B cell (primary cell): ENCODE measurements around the gene TSTD1. TPM values are rescaled to one million over a fixed set of nuclear protein-coding genes. Genes with fewer than 3 reads are reported as not detected.

Source experiments
- ATAC-seq: fragments of 200-7000 bp; cut with Tn5 transposase; one replicate; pipeline ENCODE4 v1.10.0; 2021; ENCODE audit warnings: low read depth, mild to moderate bottlenecking, moderate number of reproducible peaks, moderate library complexity
- CTCF ChIA-PET: fragments of 350-600 bp; sonication (Branson Sonifier 250); formaldehyde crosslinking; loops from one replicate; lab custom pipeline; 2021; ENCODE audit warnings: antibody characterized with exemption, inconsistent platforms; lab: Charles Lee
- POLR2A ChIA-PET: fragments of 350-600 bp; sonication (Branson Sonifier 250); formaldehyde crosslinking; loops from one replicate; lab custom pipeline; 2021; ENCODE audit warnings: antibody characterized with exemption; lab: Charles Lee
- DNase-seq: peaks from one replicate; pipeline ENCODE4 v3.0.0; 2013
- H2AFZ ChIP-seq: 2 replicates; pipeline ENCODE4 v1.6.1; 2012; ENCODE audit warnings: mild to moderate bottlenecking, low read depth, low read length; ENCODE audit not compliant: insufficient read depth, poor library complexity, severe bottlenecking
- H3K27ac ChIP-seq, 2 donors: 1 replicate in 1 of 2; 2 replicates in 1 of 2; pipeline ENCODE4 v1.5.1; 2012 to 2013; ENCODE audit warnings: low read length in 2 of 2, mild to moderate bottlenecking in 2 of 2, moderate library complexity in 1 of 2
- H3K27me3 ChIP-seq, 4 experiments: fragments of 200-600 bp in 1 of 4; sonication (generic) in 1 of 4; replicated peaks in 1 of 4; 1 replicate in 2 of 4; 2 replicates in 2 of 4; pipeline versions ENCODE4 v1.6.1 to v1.7.0; 2013 to 2016; ENCODE audit warnings: low read length in 3 of 4, mild to moderate bottlenecking in 2 of 4, mixed read lengths in 1 of 4, moderate library complexity in 1 of 4; ENCODE audit not compliant: insufficient read depth in 4 of 4, control insufficient read depth in 3 of 4; ENCODE audit errors: control extremely low read depth in 1 of 4
- H3K36me3 ChIP-seq, 2 experiments: replicated peaks in 1 of 2; 1 replicate in 1 of 2; 2 replicates in 1 of 2; pipeline versions ENCODE4 v1.6.1 to v1.7.1; 2013; ENCODE audit warnings: low read length in 1 of 2; ENCODE audit not compliant: insufficient read depth in 2 of 2, control insufficient read depth in 1 of 2; ENCODE audit errors: control extremely low read depth in 1 of 2, extremely low read depth in 1 of 2
- H3K4me1 ChIP-seq, 2 donors: fragments of 200-600 bp in 1 of 2; sonication (generic) in 1 of 2; 1 replicate in 1 of 2; 2 replicates in 1 of 2; pipeline versions ENCODE4 v1.5.1 to v1.6.1; 2013 to 2017; ENCODE audit warnings: low read length in 2 of 2; ENCODE audit not compliant: control insufficient read depth in 2 of 2, insufficient read depth in 2 of 2
- H3K4me2 ChIP-seq: replicated peaks from 2 replicates; pipeline ENCODE3; 2012; ENCODE audit warnings: mild to moderate bottlenecking, low read depth, low read length; ENCODE audit not compliant: poor library complexity, severe bottlenecking
- H3K4me3 ChIP-seq, 5 experiments: fragments of 200-600 bp in 1 of 5; sonication (generic) in 1 of 5; 1 replicate in 3 of 5; 2 replicates in 2 of 5; pipeline versions ENCODE4 v1.5.1 to v1.7.0; 2011 to 2016; ENCODE audit warnings: low read length in 4 of 5, mild to moderate bottlenecking in 4 of 5, low read depth in 2 of 5, control low read depth in 1 of 5, moderate library complexity in 1 of 5; ENCODE audit not compliant: insufficient read depth in 1 of 5; ENCODE audit errors: control extremely low read depth in 1 of 5, extremely low read depth in 1 of 5
- H3K79me2 ChIP-seq: fragments of 200-600 bp; sonication (generic); one replicate; pipeline ENCODE4 v1.6.0; 2016; ENCODE audit warnings: low read length; ENCODE audit not compliant: control insufficient read depth, insufficient read depth
- H3K9ac ChIP-seq: fragments of 200-600 bp; sonication (generic); 2 replicates; pipeline ENCODE4 v1.6.1; 2017; ENCODE audit warnings: mild to moderate bottlenecking, low read length, moderate library complexity
- H3K9me3 ChIP-seq, 3 donors: one replicate each; pipeline versions ENCODE4 v1.6.1 to v1.7.1; 2013; ENCODE audit warnings: low read length in 2 of 3; ENCODE audit not compliant: control insufficient read depth in 2 of 3, insufficient read depth in 1 of 3; ENCODE audit errors: control extremely low read depth in 1 of 3
- H4K20me1 ChIP-seq: 2 replicates; pipeline ENCODE4 v1.6.0; 2012; ENCODE audit warnings: mild to moderate bottlenecking, low read length; ENCODE audit not compliant: insufficient read depth, control insufficient read depth, poor library complexity, severe bottlenecking
- H3K27ac Mint-ChIP-seq: one replicate; pipeline ENCODE4 v1.8.0; 2021; ENCODE audit warnings: mixed read lengths
- H3K27me3 Mint-ChIP-seq: one replicate; pipeline ENCODE4 v1.8.0; 2021; ENCODE audit warnings: mixed read lengths
- H3K4me1 Mint-ChIP-seq: one replicate; pipeline ENCODE4 v1.8.0; 2021; ENCODE audit warnings: mixed read lengths
- H3K4me3 Mint-ChIP-seq: one replicate; pipeline ENCODE4 v1.8.0; 2021; ENCODE audit warnings: mixed read lengths
- H3K9me3 Mint-ChIP-seq: one replicate; pipeline ENCODE4 v1.8.0; 2022; ENCODE audit warnings: mixed read lengths; ENCODE audit not compliant: insufficient read depth
- CTCF ChIP-seq: fragments of 200-600 bp; IDR thresholded peaks from one replicate; pipeline ENCODE4 v1.8.0; 2022; ENCODE audit warnings: antibody characterized with exemption, mild to moderate bottlenecking
- EZH2 ChIP-seq: IDR thresholded peaks from 2 replicates; pipeline ENCODE4 v1.6.1; 2012; ENCODE audit warnings: borderline replicate concordance, low read depth, mild to moderate bottlenecking, moderate library complexity, low read length; ENCODE audit not compliant: insufficient read depth, poor library complexity, severe bottlenecking
- WGBS: methylation state at CpG from one replicate; pipeline ENCODE4 v1.1.5; 2013; ENCODE audit warnings: missing lambda C conversion rate; ENCODE audit not compliant: insufficient coverage; 5-methylcytosine and 5-hydroxymethylcytosine counted together
- intact Hi-C: fragments of 100-400 bp; cut with micrococcal nuclease; formaldehyde crosslinking; loops from one replicate; pipeline ENCODE4 v1.10.0; 2022
- polyA plus RNA-seq: library from polyadenylated mRNA; depleted of rRNA; stranded (reverse); fragments of >200 nt; gene quantifications from 2 replicates; pipeline ENCODE4 v1.2.3, GENCODE V29; 2012
- total RNA-seq, 2 donors: library from RNA; stranded (reverse); fragments of 120-200 nt in 1 of 2; gene quantifications; 1 replicate in 1 of 2; 2 replicates in 1 of 2; pipeline versions ENCODE4 v1.2.3 to v1.2.4, GENCODE V29; 2013 to 2022

The TSTD1 gene
- total and polyA plus RNA-seq, 2 donors (not counting 1 experiment from before 2014, with no cell fraction given) = 85.6 to 242 TPM

GRCh38 chr1:161084597-161084988 lies 45.8 kb upstream of the TSTD1 start:
- ChIA-PET POLR2A (no interaction called here), CTCF (interaction anchor here (1.1 kb wide), 1 partner anchor 14 kb away, joined by 4 read pairs; no protein-coding TSS in a partner anchor)
- Mint-ChIP-seq H3K4me1 (no peaks in the 10 kb centered on the region), H3K9me3 (no peaks in the 10 kb centered on the region), H3K27ac (no peak overlapping the region), H3K4me3 (no peak overlapping the region), H3K27me3 (peaks cover 7% of the 10 kb centered on the region)
- Histone ChIP-seq H3K79me2 (no peaks in the 10 kb centered on the region), H3K36me3 (no peaks in the 10 kb centered on the region), H3K27ac (no peak overlapping the region), H3K4me2 (no peak overlapping the region), H3K27me3 (no peaks in the 10 kb centered on the region), H4K20me1 (no peaks in the 10 kb centered on the region), H2AFZ (no peak overlapping the region), H3K4me1 (no peaks in the 10 kb centered on the region), H3K9ac (no peak overlapping the region), H3K4me3 (no peak overlapping the region), H3K9me3 (no peaks in the 10 kb centered on the region)
- no peak for DNase-seq
- TF ChIP-seq CTCF (no peak), EZH2 (no peak)
- no peak for ATAC-seq
- intact Hi-C loops = no loop called here
- WGBS = no CpG with 5 or more reads among the region's 1 CpG

- WGBS = 87% methylated on average over 10 of the region's 10 CpGs
- no peaks in the 10 kb centered on the region for H3K4me1 ChIP-seq
- POLR2A ChIA-PET = no interaction called here
Observed at GRCh38 chr1:161083748-161084596, 45.2 kb upstream of the TSTD1 start.

More at GRCh38 chr1:161083748-161084596, 45.2 kb upstream of the TSTD1 start:
- Histone ChIP-seq H4K20me1 (no peaks in the 10 kb centered on the region), H3K79me2 (no peaks in the 10 kb centered on the region), H3K4me2 (no peak overlapping the region), H3K27me3 (no peaks in the 10 kb centered on the region), H3K27ac (no peak overlapping the region), H2AFZ (no peak overlapping the region), H3K36me3 (no peaks in the 10 kb centered on the region), H3K9ac (no peak overlapping the region), H3K4me3 (no peak overlapping the region), H3K9me3 (no peaks in the 10 kb centered on the region)
- DNase-seq (no peak), ATAC-seq (no peak)
- intact Hi-C loops = no loop called here
- TF ChIP-seq CTCF (no peak), EZH2 (no peak)
- Mint-ChIP-seq H3K9me3 (no peaks in the 10 kb centered on the region), H3K4me3 (no peak overlapping the region), H3K27me3 (peaks cover 7% of the 10 kb centered on the region), H3K4me1 (no peaks in the 10 kb centered on the region), H3K27ac (no peak overlapping the region)
- CTCF ChIA-PET = no interaction called here
